ENCODE measurements around the gene CCDC43. TPM values are rescaled to one million over a fixed set of nuclear protein-coding genes. Genes with fewer than 3 reads are reported as not detected.

The CCDC43 gene
- total RNA-seq, 6 experiments from 2014 or later: 29.4 to 33.3 (median 31.0) TPM

GRCh38 chr17:44651228-44651627 lies 38.3 kb downstream of the CCDC43 start:
- Mint-ChIP-seq H3K4me1 (ENCODE audit: low read depth) (no peaks in the 10 kb centered on the region), H3K4me3 (no peak overlapping the region), H3K27me3 (ENCODE audit: insufficient read depth) (peaks cover 15% of the 10 kb centered on the region), H3K9me3 (no peaks in the 10 kb centered on the region), H3K36me3 (ENCODE audit: low read depth) (no peaks in the 10 kb centered on the region), H3K27ac (no peak overlapping the region)
- DNase-seq: no peak
- no peak for TF ChIP-seq CTCF (IDR thresholded peaks at IDR 0.05)

- Mint-ChIP-seq H3K4me3 (no peak overlapping the region), H3K27me3 (ENCODE audit: insufficient read depth) (peaks cover 10% of the 10 kb centered on the region), H3K4me1 (ENCODE audit: low read depth) (no peaks in the 10 kb centered on the region), H3K36me3 (ENCODE audit: low read depth) (no peaks in the 10 kb centered on the region), H3K27ac (no peak overlapping the region), H3K9me3 (no peaks in the 10 kb centered on the region)
- no peak for DNase-seq
- TF ChIP-seq CTCF (IDR thresholded peaks at IDR 0.05): no peak
These were observed 40.6 kb downstream of the CCDC43 start for GRCh38 chr17:44648963-44649362.

- Mint-ChIP-seq H3K4me3 (no peak overlapping the region), H3K9me3 (no peaks in the 10 kb centered on the region), H3K36me3 (ENCODE audit: low read depth) (no peaks in the 10 kb centered on the region), H3K27me3 (ENCODE audit: insufficient read depth) (peaks cover 10% of the 10 kb centered on the region), H3K27ac (no peak overlapping the region), H3K4me1 (ENCODE audit: low read depth) (peaks cover 10% of the 10 kb centered on the region)
- DNase-seq: no peak
- no peak for TF ChIP-seq CTCF (IDR thresholded peaks at IDR 0.05)
These were observed 41.8 kb downstream of the CCDC43 start for GRCh38 chr17:44647736-44648135.

- H3K9me3 Mint-ChIP-seq: no peaks in the 10 kb centered on the region
- peaks cover 12% of the 10 kb centered on the region for H3K4me1 Mint-ChIP-seq (ENCODE audit: low read depth)
- H3K36me3 Mint-ChIP-seq (ENCODE audit: low read depth): no peaks in the 10 kb centered on the region
- DNase-seq: no peak
- peaks cover 10% of the 10 kb centered on the region for H3K27me3 Mint-ChIP-seq (ENCODE audit: insufficient read depth)
- no peak overlapping the region for H3K27ac Mint-ChIP-seq
- no peak for TF ChIP-seq CTCF (IDR thresholded peaks at IDR 0.05)
- no peak overlapping the region for H3K4me3 Mint-ChIP-seq
These were observed 43.3 kb downstream of the CCDC43 start for GRCh38 chr17:44646280-44646679.

GRCh38 chr17:44645341-44645740 lies 44.2 kb downstream of the CCDC43 start:
- H3K9me3 Mint-ChIP-seq: no peaks in the 10 kb centered on the region
- H3K4me3 Mint-ChIP-seq: no peak overlapping the region
- H3K27me3 Mint-ChIP-seq (ENCODE audit: insufficient read depth): peaks cover 7% of the 10 kb centered on the region
- no peak overlapping the region for H3K27ac Mint-ChIP-seq
- peaks cover 12% of the 10 kb centered on the region for H3K4me1 Mint-ChIP-seq (ENCODE audit: low read depth)
- no peak for TF ChIP-seq CTCF (IDR thresholded peaks at IDR 0.05)
- H3K36me3 Mint-ChIP-seq (ENCODE audit: low read depth): no peaks in the 10 kb centered on the region
- DNase-seq: no peak

- Mint-ChIP-seq H3K4me3 (no peak overlapping the region), H3K4me1 (ENCODE audit: low read depth) (peaks cover 12% of the 10 kb centered on the region), H3K36me3 (ENCODE audit: low read depth) (no peaks in the 10 kb centered on the region), H3K27me3 (ENCODE audit: insufficient read depth) (peaks cover 7% of the 10 kb centered on the region; the same call in 1 of the 2 replicates), H3K9me3 (no peaks in the 10 kb centered on the region), H3K27ac (no peak overlapping the region)
- no peak for DNase-seq
- TF ChIP-seq CTCF (IDR thresholded peaks at IDR 0.05): no peak
These were observed 46.7 kb downstream of the CCDC43 start for GRCh38 chr17:44642834-44643233.
